ENCODE measurements around the gene GEN1.

Gene GEN1

DNA sequence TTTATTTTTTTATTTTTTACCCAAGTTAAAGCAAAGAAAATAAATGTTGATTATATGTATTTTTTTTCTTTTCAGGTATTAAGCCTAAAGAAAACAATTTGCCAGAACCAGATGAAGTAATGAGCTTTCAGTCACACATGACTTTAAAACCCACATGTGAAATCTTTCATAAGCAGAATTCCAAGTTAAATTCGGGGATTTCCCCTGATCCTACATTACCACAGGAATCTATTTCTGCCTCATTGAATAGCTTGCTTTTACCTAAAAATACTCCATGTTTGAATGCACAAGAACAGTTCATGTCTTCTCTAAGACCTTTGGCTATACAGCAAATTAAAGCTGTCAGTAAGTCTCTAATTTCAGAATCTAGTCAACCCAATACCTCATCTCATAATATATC lies 26.6 kb downstream of the GEN1 start:
- TF ChIP-seq, protein P1, sequence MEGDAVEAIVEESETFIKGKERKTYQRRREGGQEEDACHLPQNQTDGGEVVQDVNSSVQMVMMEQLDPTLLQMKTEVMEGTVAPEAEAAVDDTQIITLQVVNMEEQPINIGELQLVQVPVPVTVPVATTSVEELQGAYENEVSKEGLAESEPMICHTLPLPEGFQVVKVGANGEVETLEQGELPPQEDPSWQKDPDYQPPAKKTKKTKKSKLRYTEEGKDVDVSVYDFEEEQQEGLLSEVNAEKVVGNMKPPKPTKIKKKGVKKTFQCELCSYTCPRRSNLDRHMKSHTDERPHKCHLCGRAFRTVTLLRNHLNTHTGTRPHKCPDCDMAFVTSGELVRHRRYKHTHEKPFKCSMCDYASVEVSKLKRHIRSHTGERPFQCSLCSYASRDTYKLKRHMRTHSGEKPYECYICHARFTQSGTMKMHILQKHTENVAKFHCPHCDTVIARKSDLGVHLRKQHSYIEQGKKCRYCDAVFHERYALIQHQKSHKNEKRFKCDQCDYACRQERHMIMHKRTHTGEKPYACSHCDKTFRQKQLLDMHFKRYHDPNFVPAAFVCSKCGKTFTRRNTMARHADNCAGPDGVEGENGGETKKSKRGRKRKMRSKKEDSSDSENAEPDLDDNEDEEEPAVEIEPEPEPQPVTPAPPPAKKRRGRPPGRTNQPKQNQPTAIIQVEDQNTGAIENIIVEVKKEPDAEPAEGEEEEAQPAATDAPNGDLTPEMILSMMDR (IDR thresholded peaks at IDR 0.05; ENCODE audit: low read depth, low read length, missing control alignments), result no peak
- no peak overlapping the region for H3K4me3 ChIP-seq (replicated peaks; ENCODE audit: low read depth, low read length)
- DNase-seq (ENCODE audit: extremely low read depth, low read depth), result no peak

DNA sequence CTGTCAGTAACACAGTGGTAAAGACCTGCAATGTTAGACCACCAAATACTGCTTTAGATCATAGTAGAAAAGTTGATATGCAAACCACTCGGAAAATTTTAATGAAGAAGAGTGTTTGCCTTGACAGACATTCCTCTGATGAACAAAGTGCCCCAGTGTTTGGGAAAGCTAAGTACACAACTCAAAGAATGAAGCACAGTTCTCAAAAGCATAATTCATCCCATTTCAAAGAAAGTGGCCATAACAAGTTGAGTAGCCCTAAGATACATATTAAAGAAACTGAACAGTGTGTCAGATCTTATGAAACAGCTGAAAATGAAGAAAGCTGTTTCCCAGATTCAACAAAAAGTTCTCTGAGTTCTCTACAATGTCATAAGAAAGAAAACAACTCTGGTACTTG lies 27.5 kb downstream of the GEN1 start:
- no peak for DNase-seq (ENCODE audit: extremely low read depth, low read depth)
- no peak overlapping the region for H3K4me3 ChIP-seq (replicated peaks; ENCODE audit: low read depth, low read length)
- TF ChIP-seq, protein P1 (IDR thresholded peaks at IDR 0.05; ENCODE audit: low read depth, low read length, missing control alignments), result no peak

DNA sequence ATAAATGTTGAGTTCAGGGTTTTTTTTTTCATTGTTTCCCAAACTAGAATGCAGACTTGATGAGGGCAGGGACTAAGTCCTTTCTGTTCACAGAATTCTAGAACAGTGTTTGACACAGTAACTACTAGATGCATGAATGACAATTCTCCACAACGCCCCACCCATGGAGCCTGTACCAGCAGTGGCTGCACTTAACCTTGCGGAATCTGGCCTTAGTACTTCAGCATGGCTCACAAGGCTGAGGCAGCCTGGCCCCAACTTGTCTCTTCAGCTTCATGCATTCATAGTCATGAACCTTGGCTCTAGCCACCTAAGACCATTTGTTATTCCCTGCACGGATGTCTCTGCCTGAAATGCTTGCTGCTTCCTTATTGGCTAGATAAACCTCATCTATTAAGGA lies 32.8 kb downstream of the GEN1 start:
- TF ChIP-seq, protein P1 (IDR thresholded peaks at IDR 0.05; ENCODE audit: low read depth, low read length, missing control alignments), result no peak
- no peak overlapping the region for H3K4me3 ChIP-seq (replicated peaks; ENCODE audit: low read depth, low read length)
- DNase-seq (ENCODE audit: extremely low read depth, low read depth), result no peak

DNA sequence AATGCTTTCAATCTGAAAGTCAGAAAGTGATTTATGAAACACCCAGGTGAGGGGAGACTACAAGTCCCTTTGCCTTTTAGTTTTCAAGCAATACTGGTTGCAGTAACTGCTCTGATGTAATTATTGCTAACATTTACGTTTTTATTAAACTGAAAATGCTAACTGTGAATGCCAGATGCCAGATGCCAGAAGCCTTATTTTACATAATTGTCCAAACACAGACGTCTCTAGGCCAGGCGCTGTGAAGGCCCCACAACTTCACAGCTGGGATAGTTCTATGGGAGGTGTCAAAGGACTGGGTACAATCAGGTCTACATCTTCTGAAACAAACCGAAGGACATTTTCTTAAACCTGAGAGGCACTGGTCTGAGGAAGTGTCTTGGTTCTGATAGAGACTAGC lies 34.8 kb downstream of the GEN1 start:
- no peak for DNase-seq (ENCODE audit: extremely low read depth, low read depth)
- H3K4me3 ChIP-seq (replicated peaks; ENCODE audit: low read depth, low read length), result no peak overlapping the region
- TF ChIP-seq, protein P1 (IDR thresholded peaks at IDR 0.05; ENCODE audit: low read depth, low read length, missing control alignments), result no peak

DNA sequence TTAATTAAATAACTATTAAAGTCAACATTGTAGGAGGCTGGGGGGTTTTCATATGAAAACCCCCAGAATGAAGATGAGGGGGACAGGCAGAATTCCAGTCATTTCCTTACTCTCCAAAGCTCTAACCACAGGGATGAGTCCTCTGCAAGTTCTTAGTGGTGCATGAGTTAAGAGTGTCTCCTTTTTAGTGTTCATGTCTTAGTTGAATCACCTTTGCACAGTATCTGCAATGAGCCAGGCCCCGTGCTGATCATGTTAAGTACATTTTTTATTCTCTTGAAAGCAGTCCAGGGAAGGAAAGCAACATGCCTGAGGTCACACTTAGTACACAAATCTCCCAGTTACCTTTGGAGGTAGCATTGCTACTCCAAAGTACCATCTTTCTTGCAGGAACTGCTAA lies 36.6 kb downstream of the GEN1 start:
- DNase-seq (ENCODE audit: extremely low read depth, low read depth), result no peak
- TF ChIP-seq, protein P1 (IDR thresholded peaks at IDR 0.05; ENCODE audit: low read depth, low read length, missing control alignments), result no peak

DNA sequence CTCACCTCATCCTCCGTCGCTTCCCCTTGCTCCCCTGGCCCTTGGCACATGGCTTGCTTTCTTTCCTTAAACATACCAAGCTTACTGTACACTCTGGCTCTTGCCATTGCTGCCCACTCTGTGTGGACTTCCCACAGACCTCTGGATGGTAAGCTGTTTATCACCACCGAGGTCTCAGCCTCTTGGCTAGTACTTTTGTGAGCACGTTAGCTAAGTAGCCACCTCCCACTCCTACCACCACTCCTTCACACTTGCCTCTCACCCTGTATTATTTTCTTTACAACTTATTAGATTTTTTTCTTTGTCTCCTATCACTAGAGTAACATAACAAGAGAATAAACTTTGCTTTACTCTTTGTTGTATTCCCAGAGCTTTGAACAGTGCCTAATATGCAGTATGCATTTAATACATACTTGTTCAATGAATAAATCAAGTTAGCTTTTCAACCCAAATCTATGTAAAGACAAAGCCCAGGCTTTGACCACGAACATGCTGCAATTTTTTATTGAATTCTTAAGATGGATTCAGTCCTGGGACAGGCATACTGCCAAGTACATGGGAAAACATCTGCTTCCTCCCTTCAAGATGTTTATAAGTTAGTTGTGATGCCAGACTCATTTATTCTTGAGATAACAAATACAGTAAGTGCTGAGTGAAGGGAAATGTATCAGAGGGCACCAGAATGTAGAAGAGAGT lies 37.3 kb downstream of the GEN1 start:
- peak; percentile 77 for DNase-seq (ENCODE audit: extremely low read depth, low read depth)
- TF ChIP-seq, protein P1 (IDR thresholded peaks at IDR 0.05; ENCODE audit: low read depth, low read length, missing control alignments), result no peak

More for the DNA sequence above, 36.6 kb downstream of the GEN1 start:
- H3K4me3 ChIP-seq (replicated peaks; ENCODE audit: low read depth, low read length), result no peak overlapping the region

DNA sequence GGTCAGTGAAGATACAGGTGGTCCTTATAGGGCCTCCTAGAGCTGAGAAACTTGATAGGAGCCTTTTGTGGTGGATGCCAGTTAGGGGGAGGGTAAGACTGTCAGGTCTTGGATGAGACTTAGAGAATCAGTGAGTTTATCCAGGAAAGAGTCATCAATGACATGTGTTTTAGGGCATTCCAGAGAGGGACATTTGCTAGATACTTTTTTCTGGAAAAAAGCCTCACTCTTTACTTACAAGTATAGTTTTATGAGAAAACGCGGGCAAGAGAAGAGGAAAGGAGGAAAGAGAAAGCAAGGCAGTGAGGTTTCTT lies 37.8 kb downstream of the GEN1 start:
- no peak for DNase-seq (ENCODE audit: extremely low read depth, low read depth)
- TF ChIP-seq, protein P1 (IDR thresholded peaks at IDR 0.05; ENCODE audit: low read depth, low read length, missing control alignments), result no peak
- no peak overlapping the region for H3K4me3 ChIP-seq (replicated peaks; ENCODE audit: low read depth, low read length)

More for the DNA sequence above, 37.3 kb downstream of the GEN1 start:
- no peak overlapping the region for H3K4me3 ChIP-seq (replicated peaks; ENCODE audit: low read depth, low read length)
